Measurements from ENCODE around the gene TCF7L1. TPM values are rescaled to one million over a fixed set of nuclear protein-coding genes. Genes with fewer than 3 reads are reported as not detected.
"Not testable (repeated sequence)": the region's sequence is repeated elsewhere in the genome, so short reads cannot be mapped to it uniquely, and the experiment has no call there.

The TCF7L1 gene
- total RNA-seq, 1 donor from 2014 or later = 0.18 TPM

GRCh38 chr2:85211606-85212005, 78.4 kb downstream of the TCF7L1 start:
- H3K36me3 Mint-ChIP-seq (ENCODE audit: low read depth); DNase-seq (ENCODE audit: low spot score); H3K4me1 Mint-ChIP-seq (ENCODE audit: low read depth); H3K4me3 Mint-ChIP-seq (ENCODE audit: low read depth); H3K9me3 Mint-ChIP-seq; intact Hi-C loops (cut with micrococcal nuclease); H3K27ac Mint-ChIP-seq; H3K27me3 Mint-ChIP-seq (ENCODE audit: low read depth): not testable (repeated sequence)

GRCh38 chr2:85212841-85213240, 79.6 kb downstream of the TCF7L1 start:
- no peaks in the 10 kb centered on the region for H3K4me1 Mint-ChIP-seq (ENCODE audit: low read depth)
- no peak overlapping the region for H3K27ac Mint-ChIP-seq
- intact Hi-C loops (cut with micrococcal nuclease) = no loop called here
- no peaks in the 10 kb centered on the region for H3K9me3 Mint-ChIP-seq
- no peaks in the 10 kb centered on the region for H3K36me3 Mint-ChIP-seq (ENCODE audit: low read depth)
- peaks cover 7% of the 10 kb centered on the region for H3K27me3 Mint-ChIP-seq (ENCODE audit: low read depth)
- no peak for DNase-seq (ENCODE audit: low spot score)
- H3K4me3 Mint-ChIP-seq (ENCODE audit: low read depth) = no peak overlapping the region

- intact Hi-C loops (cut with micrococcal nuclease) = no loop called here
- no peak for DNase-seq (ENCODE audit: low spot score)
- peaks cover 4% of the 10 kb centered on the region for H3K27me3 Mint-ChIP-seq (ENCODE audit: low read depth)
- H3K4me1 Mint-ChIP-seq (ENCODE audit: low read depth) = no peaks in the 10 kb centered on the region
- H3K36me3 Mint-ChIP-seq (ENCODE audit: low read depth) = no peaks in the 10 kb centered on the region
- no peaks in the 10 kb centered on the region for H3K9me3 Mint-ChIP-seq
- no peak overlapping the region for H3K27ac Mint-ChIP-seq
- H3K4me3 Mint-ChIP-seq (ENCODE audit: low read depth) = no peak overlapping the region
Measured at GRCh38 chr2:85213404-85213803, 80.2 kb downstream of the TCF7L1 start.

- Mint-ChIP-seq H3K9me3 (no peaks in the 10 kb centered on the region), H3K27ac (no peak overlapping the region), H3K36me3 (ENCODE audit: low read depth) (no peaks in the 10 kb centered on the region), H3K4me1 (ENCODE audit: low read depth) (no peaks in the 10 kb centered on the region), H3K27me3 (ENCODE audit: low read depth) (peaks cover 4% of the 10 kb centered on the region), H3K4me3 (ENCODE audit: low read depth) (no peak overlapping the region)
- intact Hi-C loops (cut with micrococcal nuclease) = no loop called here
- DNase-seq (ENCODE audit: low spot score) = no peak
Measured at GRCh38 chr2:85213901-85214512, 80.8 kb downstream of the TCF7L1 start.

GRCh38 chr2:85215081-85215447, 81.9 kb downstream of the TCF7L1 start:
- Mint-ChIP-seq H3K27ac (no peak overlapping the region), H3K36me3 (ENCODE audit: low read depth) (no peaks in the 10 kb centered on the region), H3K9me3 (no peaks in the 10 kb centered on the region), H3K27me3 (ENCODE audit: low read depth) (peaks cover 7% of the 10 kb centered on the region), H3K4me3 (ENCODE audit: low read depth) (no peak overlapping the region), H3K4me1 (ENCODE audit: low read depth) (no peaks in the 10 kb centered on the region)
- intact Hi-C loops (cut with micrococcal nuclease) = no loop called here
- no peak for DNase-seq (ENCODE audit: low spot score)

- Mint-ChIP-seq H3K27ac (no peak overlapping the region), H3K27me3 (ENCODE audit: low read depth) (peaks cover 7% of the 10 kb centered on the region), H3K9me3 (no peaks in the 10 kb centered on the region), H3K4me3 (ENCODE audit: low read depth) (no peak overlapping the region), H3K36me3 (ENCODE audit: low read depth) (no peaks in the 10 kb centered on the region), H3K4me1 (ENCODE audit: low read depth) (no peaks in the 10 kb centered on the region)
- intact Hi-C loops (cut with micrococcal nuclease) = no loop called here
- DNase-seq (ENCODE audit: low spot score) = no peak
Measured at GRCh38 chr2:85215448-85216401, 82.5 kb downstream of the TCF7L1 start.

- Mint-ChIP-seq H3K36me3 (ENCODE audit: low read depth) (no peaks in the 10 kb centered on the region), H3K4me3 (ENCODE audit: low read depth) (no peak overlapping the region)
Measured at GRCh38 chr2:85216927-85217326, 83.7 kb downstream of the TCF7L1 start.

GRCh38 chr2:85221067-85221691, 88.0 kb downstream of the TCF7L1 start:
- H3K27ac Mint-ChIP-seq = no peak overlapping the region
- H3K9me3 Mint-ChIP-seq = no peaks in the 10 kb centered on the region
- H3K36me3 Mint-ChIP-seq (ENCODE audit: low read depth) = no peaks in the 10 kb centered on the region
- no peak for DNase-seq (ENCODE audit: low spot score)
- no peaks in the 10 kb centered on the region for H3K4me1 Mint-ChIP-seq (ENCODE audit: low read depth)
- no peak overlapping the region for H3K4me3 Mint-ChIP-seq (ENCODE audit: low read depth)
- intact Hi-C loops (cut with micrococcal nuclease) = no loop called here
- peaks cover 18% of the 10 kb centered on the region for H3K27me3 Mint-ChIP-seq (ENCODE audit: low read depth)

More at GRCh38 chr2:85216927-85217326, 83.7 kb downstream of the TCF7L1 start:
- Mint-ChIP-seq H3K27me3 (ENCODE audit: low read depth) (peaks cover 7% of the 10 kb centered on the region), H3K27ac (no peak overlapping the region), H3K4me1 (ENCODE audit: low read depth) (no peaks in the 10 kb centered on the region), H3K9me3 (no peaks in the 10 kb centered on the region)
- DNase-seq (ENCODE audit: low spot score) = no peak
- intact Hi-C loops (cut with micrococcal nuclease) = no loop called here

- intact Hi-C loops (cut with micrococcal nuclease) = no loop called here
- Mint-ChIP-seq H3K27me3 (ENCODE audit: low read depth) (peaks cover 20% of the 10 kb centered on the region), H3K4me3 (ENCODE audit: low read depth) (no peak overlapping the region), H3K27ac (no peak overlapping the region), H3K9me3 (no peaks in the 10 kb centered on the region), H3K36me3 (ENCODE audit: low read depth) (no peaks in the 10 kb centered on the region), H3K4me1 (ENCODE audit: low read depth) (no peaks in the 10 kb centered on the region)
- DNase-seq (ENCODE audit: low spot score) = no peak
Measured at GRCh38 chr2:85222792-85223191, 89.6 kb downstream of the TCF7L1 start.

- Mint-ChIP-seq H3K4me3 (ENCODE audit: low read depth) (no peak overlapping the region), H3K27me3 (ENCODE audit: low read depth) (peaks cover 23% of the 10 kb centered on the region), H3K36me3 (ENCODE audit: low read depth) (no peaks in the 10 kb centered on the region), H3K9me3 (no peaks in the 10 kb centered on the region), H3K4me1 (ENCODE audit: low read depth) (no peaks in the 10 kb centered on the region), H3K27ac (no peak overlapping the region)
- intact Hi-C loops (cut with micrococcal nuclease) = no loop called here
- no peak for DNase-seq (ENCODE audit: low spot score)
Measured at GRCh38 chr2:85226783-85227182, 93.6 kb downstream of the TCF7L1 start.

- DNase-seq (ENCODE audit: low spot score) = no peak
- H3K4me1 Mint-ChIP-seq (ENCODE audit: low read depth) = no peaks in the 10 kb centered on the region
- no peaks in the 10 kb centered on the region for H3K9me3 Mint-ChIP-seq
- no peak overlapping the region for H3K27ac Mint-ChIP-seq
- H3K27me3 Mint-ChIP-seq (ENCODE audit: low read depth) = peaks cover 14% of the 10 kb centered on the region
- H3K4me3 Mint-ChIP-seq (ENCODE audit: low read depth) = no peak overlapping the region
- intact Hi-C loops (cut with micrococcal nuclease) = no loop called here
- no peaks in the 10 kb centered on the region for H3K36me3 Mint-ChIP-seq (ENCODE audit: low read depth)
Measured at GRCh38 chr2:85230679-85231467, 97.7 kb downstream of the TCF7L1 start.

- DNase-seq (ENCODE audit: low spot score) = no peak
- no peaks in the 10 kb centered on the region for H3K4me1 Mint-ChIP-seq (ENCODE audit: low read depth)
- H3K9me3 Mint-ChIP-seq = no peaks in the 10 kb centered on the region
- no peaks in the 10 kb centered on the region for H3K36me3 Mint-ChIP-seq (ENCODE audit: low read depth)
- intact Hi-C loops (cut with micrococcal nuclease) = no loop called here
- H3K4me3 Mint-ChIP-seq (ENCODE audit: low read depth) = no peak overlapping the region
- peaks cover 12% of the 10 kb centered on the region for H3K27me3 Mint-ChIP-seq (ENCODE audit: low read depth)
- no peak overlapping the region for H3K27ac Mint-ChIP-seq
Measured at GRCh38 chr2:85231468-85231805, 98.2 kb downstream of the TCF7L1 start.

Data from activated T-helper 2 cell treated with anti-CD3 and anti-CD28 coated beads, Interferon-gamma antibody, Interleukin-2, Interleukin-4, amounts not matched to agents 10 μg/mL and 5 μg/mL and 100 μg/mL, durations not matched to agents 14 hours and 24 hours and 36 hours (primary cell).